GM12865 (cell line): ENCODE data around the gene NT5DC1.

Source experiments
- DNase-seq: peaks from one replicate; pipeline ENCODE4 v3.0.0; 2010; ENCODE audit warnings: low read depth
- H3K4me3 ChIP-seq: 2 replicates; pipeline ENCODE4 v1.5.1; 2011; ENCODE audit warnings: mild to moderate bottlenecking, low read depth, low read length, control low read depth
- CTCF ChIP-seq: IDR thresholded peaks from 2 replicates; pipeline ENCODE4 v1.5.1; 2011; ENCODE audit warnings: low read length, control low read depth, low read depth, inconsistent platforms; ENCODE audit not compliant: insufficient read depth; ENCODE audit errors: missing control alignments

The NT5DC1 gene

GRCh38 chr6:116127771-116128493 lies 27.3 kb downstream of the NT5DC1 start:
- DNase-seq, result no peak
- TF ChIP-seq CTCF, result no peak

GRCh38 chr6:116133453-116133852 lies 32.8 kb downstream of the NT5DC1 start:
- no peak for DNase-seq
- no peak overlapping the region for H3K4me3 ChIP-seq
- TF ChIP-seq CTCF, result no peak

More at GRCh38 chr6:116127771-116128493, 27.3 kb downstream of the NT5DC1 start:
- H3K4me3 ChIP-seq, result no peak overlapping the region

- no peak for TF ChIP-seq CTCF
- H3K4me3 ChIP-seq, result no peak overlapping the region
- DNase-seq, result no peak
Measured at GRCh38 chr6:116136373-116136772, 35.7 kb downstream of the NT5DC1 start.

GRCh38 chr6:116136933-116137340 lies 36.3 kb downstream of the NT5DC1 start:
- DNase-seq, result peak; percentile 38
- H3K4me3 ChIP-seq, result no peak overlapping the region
- TF ChIP-seq CTCF, result no peak

- no peak for TF ChIP-seq CTCF
- no peak for DNase-seq
- H3K4me3 ChIP-seq, result no peak overlapping the region
Measured at GRCh38 chr6:116139917-116140316, 39.3 kb downstream of the NT5DC1 start.

GRCh38 chr6:116144605-116145004 lies 44.0 kb downstream of the NT5DC1 start:
- no peak overlapping the region for H3K4me3 ChIP-seq
- no peak for TF ChIP-seq CTCF
- DNase-seq, result no peak
